C4-2B (cell line): ENCODE measurements around the gene CD274.
A peak's percentile ranks its signal among the peaks of the same experiment; 100 is the strongest.
"Not testable (repeated sequence)": the region's sequence is repeated elsewhere in the genome, so short reads cannot be mapped to it uniquely, and the experiment has no call there.

Source experiments
- H3K27ac ChIP-seq: fragments of 450-650 bp; 2 replicates; pipeline ENCODE4 v1.5.1; 2017
- ZFX ChIP-seq: fragments of 450-650 bp; IDR thresholded peaks from 2 replicates; pipeline ENCODE4 v1.6.1; 2017
- TF ChIP-seq, protein P1 (sequence below): fragments of 450-650 bp; conservative IDR thresholded peaks from 2 replicates; pipeline ENCODE4 v1.5.1; 2017; ENCODE audit warnings: mild to moderate bottlenecking

CD274 gene

DNA sequence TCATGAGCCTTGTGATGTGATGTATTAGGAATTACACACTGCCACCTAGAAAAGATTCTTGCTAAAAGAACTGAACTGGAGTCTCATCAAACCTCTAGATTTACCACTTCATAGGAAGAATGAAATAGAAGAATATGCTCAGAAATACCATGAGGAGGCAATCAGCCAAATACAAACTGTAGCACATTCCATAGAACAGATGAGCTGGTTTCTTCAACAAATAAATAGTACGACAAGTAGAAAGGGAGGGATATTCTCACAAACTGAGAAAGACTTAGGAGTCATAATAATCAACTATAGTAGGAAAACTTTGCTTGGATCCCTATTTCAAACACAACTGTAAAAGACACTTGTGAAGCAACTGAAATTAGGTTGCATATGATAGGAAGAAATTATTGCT, 28.1 kb upstream of the CD274 start:
- no peak overlapping the region for H3K27ac ChIP-seq
- TF ChIP-seq, protein P1, sequence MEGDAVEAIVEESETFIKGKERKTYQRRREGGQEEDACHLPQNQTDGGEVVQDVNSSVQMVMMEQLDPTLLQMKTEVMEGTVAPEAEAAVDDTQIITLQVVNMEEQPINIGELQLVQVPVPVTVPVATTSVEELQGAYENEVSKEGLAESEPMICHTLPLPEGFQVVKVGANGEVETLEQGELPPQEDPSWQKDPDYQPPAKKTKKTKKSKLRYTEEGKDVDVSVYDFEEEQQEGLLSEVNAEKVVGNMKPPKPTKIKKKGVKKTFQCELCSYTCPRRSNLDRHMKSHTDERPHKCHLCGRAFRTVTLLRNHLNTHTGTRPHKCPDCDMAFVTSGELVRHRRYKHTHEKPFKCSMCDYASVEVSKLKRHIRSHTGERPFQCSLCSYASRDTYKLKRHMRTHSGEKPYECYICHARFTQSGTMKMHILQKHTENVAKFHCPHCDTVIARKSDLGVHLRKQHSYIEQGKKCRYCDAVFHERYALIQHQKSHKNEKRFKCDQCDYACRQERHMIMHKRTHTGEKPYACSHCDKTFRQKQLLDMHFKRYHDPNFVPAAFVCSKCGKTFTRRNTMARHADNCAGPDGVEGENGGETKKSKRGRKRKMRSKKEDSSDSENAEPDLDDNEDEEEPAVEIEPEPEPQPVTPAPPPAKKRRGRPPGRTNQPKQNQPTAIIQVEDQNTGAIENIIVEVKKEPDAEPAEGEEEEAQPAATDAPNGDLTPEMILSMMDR, result no peak
- no peak for TF ChIP-seq ZFX

DNA sequence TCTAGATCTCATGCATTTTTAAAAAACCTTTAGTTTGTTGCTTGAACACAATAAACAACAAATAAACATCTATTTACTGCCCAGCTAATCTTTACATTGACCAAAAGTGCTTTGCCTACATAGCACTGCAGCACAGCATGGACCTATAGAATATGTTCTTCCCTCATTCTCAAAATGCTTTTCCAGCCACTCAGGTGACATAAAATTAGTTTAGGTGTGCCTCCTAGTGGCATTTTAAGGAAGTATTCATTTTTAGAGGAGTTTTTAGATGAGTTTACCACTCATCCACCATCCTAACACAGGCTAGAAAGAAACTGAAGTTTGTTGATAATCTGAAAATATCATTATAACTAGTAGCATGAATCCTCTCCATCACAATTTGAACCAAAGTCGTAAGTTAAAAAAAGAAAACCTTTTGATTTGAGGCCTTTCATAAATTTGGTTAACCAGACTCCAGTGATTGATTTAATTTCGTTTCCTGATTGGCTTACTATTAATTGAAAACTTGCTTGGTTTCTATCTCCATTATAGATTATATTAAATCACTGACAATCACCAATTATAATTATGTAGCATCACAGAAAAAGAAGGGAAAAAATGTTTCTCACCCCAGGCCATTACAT, 25.2 kb upstream of the CD274 start:
- TF ChIP-seq, protein P1, result peak; percentile 78
- TF ChIP-seq ZFX, result no peak
- no peak overlapping the region for H3K27ac ChIP-seq

DNA sequence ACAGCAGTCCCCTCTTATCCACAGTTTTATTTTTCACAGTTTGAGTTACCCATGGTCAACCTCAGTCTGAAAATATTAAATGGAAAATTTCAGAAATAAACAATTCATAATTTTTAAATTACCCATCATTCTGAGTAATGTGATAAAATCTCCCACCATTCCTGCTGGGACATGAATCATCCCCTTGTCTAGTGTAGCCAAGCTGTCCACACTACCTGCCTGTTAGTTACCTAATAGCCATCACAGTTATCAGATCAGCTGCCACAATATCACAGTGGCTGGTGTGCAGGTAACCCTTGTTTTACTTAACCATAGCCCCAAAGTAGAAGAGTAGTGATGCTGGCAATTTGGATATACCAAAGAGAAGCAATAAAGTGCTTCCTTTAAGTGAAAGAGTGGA, 23.3 kb upstream of the CD274 start:
- no peak for TF ChIP-seq ZFX
- TF ChIP-seq, protein P1, result no peak
- H3K27ac ChIP-seq, result no peak overlapping the region

DNA sequence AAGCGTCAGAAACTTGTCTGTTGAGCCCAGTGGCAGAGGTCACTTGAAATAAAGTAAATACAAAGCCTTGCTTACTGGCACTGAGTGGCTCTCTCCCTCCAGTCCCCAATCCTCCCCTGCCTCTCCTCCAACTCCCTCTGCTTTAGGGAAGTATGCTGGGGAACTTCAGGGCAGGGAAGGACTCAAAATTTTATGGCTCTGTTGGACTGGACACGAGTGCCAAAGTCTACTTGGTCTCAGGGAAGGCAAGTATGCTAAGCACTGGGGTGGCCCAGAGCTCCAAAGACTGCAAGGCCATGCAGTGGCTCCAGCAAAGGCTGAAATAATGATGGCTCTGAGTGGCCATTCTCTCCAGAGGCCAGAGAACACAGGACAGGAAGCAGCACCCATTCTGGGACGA, 22.2 kb upstream of the CD274 start:
- no peak overlapping the region for H3K27ac ChIP-seq
- TF ChIP-seq, protein P1, result no peak
- no peak for TF ChIP-seq ZFX

DNA sequence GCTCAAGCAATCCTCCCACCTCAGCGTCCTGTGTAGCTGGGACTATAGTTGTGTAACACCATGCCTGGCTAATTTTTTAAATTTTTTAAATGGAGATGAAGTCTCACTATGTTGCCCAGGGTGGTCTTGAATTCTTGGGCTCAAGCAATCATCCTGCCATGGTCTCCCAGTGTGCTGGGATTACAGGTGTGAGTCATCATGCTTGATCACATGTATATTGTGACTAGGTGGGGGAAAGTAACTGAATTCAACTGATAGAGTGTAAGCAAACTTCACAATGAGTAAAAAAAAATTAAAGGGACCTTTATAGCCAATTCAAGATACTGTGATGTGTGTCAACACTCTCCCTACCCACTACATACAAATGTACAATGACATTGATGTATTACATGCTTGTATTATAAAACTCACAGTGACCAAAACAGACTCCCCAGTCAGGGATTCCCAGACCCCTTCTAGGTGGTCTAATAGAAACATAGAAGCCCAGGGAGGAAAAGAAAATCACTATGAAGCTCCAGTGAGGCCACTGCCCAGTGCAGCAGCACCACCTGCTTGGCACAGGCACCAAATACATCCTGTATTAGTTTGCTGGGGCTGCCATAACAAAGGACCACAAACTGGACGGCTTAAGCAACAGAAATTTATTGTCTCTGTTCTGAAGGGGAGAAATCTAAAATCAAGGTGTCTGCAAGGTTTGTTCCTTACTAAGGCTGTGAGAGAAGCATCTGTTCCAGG, 21.4 kb upstream of the CD274 start:
- H3K27ac ChIP-seq, result no peak overlapping the region
- TF ChIP-seq, protein P1, result 0 out of 2 replicates have a peak, but pooled peaks have one; percentile 4
- TF ChIP-seq ZFX, result no peak

DNA sequence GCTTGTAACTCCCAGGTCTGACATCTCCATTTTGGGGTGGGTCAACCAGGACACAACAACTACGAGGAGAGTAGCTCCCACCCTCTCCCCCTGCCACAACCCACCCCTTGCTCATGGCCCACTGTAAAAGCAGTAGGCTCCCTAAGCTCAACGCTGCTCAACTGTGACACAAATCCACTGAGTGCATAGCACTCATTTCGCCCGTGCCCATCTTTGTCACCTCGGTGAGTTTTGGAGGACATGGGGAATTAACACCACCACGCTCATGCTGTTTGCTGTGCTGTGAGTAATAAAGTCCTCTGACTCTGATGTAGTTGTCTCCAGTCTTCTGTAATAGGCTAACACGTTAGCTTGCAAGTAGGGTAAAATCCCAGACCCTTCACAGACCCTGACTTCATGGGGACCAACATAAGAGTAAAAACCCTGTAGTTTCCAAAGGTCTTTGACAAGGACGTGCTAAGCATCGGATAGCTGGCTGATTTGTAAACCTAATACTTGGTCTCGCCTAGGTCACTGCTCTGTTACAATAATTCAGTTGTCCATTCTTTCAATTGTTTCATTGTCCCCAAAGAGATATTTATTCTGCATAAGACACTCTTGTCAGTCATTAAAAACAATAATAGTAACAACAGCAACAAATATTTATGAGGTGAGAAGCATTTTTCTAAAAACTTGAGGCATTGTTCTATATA, 20.3 kb upstream of the CD274 start:
- H3K27ac ChIP-seq, result no peak overlapping the region
- no peak for TF ChIP-seq ZFX

DNA sequence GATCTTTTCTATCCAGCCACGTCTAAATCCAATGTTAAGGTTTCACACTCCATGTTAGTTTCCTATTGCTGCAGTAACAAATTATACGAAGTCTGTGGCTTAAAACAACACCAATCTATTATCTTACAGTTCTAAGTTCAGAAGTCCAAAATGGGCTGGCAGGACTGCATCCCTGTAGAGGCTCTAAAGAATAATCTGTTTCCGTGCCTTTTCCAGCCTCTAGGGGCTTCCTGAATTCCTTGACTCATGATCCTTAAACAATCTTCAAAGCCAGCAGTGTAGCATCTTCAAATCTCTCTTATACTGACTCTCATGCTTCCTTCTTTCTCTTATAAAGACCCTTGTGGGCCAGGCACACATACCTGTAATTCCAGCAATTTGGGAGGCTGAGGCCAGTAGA, 19.4 kb upstream of the CD274 start:
- no peak overlapping the region for H3K27ac ChIP-seq

DNA sequence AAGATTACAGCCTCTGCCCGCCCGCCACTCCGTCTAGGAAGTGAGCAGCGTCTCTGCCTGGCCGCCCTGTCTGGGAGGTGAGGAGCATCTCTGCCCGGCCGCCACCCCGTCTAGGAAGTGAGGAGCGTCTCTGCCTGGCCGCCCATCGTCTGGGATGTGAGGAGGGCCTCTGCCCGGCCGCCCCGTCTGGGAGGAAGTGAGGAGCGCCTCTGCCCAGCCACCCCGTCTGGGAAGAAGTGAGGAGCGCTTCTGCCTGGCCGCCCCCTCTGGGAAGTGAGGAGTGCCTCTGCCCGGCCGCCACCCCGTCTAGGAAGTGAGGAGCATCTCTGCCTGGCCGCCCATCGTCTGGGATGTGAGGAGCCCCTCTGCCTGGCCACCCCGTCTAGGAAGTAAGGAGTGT, 17.5 kb upstream of the CD274 start:
- H3K27ac ChIP-seq, result not testable (repeated sequence)

More for the DNA sequence above, 19.4 kb upstream of the CD274 start:
- TF ChIP-seq, protein P1, result no peak
- TF ChIP-seq ZFX, result no peak

DNA sequence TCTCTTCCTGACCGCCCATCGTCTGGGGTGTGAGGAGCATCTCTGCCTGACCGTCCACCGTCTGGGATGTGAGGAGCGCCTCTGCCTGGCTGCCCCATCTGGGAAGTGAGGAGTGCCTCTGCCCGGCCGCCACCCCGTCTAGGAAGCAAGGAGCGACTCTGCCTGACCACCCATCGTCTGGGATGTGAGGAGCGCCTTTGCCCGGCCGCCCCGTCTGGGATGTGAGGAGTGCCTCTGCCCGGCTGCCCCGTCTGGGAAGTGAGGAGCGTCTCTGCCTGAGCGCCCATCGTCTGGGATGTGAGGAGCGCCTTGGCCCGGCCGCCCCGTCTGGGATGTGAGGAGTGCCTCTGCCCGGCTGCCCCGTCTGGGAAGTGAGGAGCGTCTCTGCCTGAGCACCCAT, 17.0 kb upstream of the CD274 start:
- not testable (repeated sequence) for H3K27ac ChIP-seq

DNA sequence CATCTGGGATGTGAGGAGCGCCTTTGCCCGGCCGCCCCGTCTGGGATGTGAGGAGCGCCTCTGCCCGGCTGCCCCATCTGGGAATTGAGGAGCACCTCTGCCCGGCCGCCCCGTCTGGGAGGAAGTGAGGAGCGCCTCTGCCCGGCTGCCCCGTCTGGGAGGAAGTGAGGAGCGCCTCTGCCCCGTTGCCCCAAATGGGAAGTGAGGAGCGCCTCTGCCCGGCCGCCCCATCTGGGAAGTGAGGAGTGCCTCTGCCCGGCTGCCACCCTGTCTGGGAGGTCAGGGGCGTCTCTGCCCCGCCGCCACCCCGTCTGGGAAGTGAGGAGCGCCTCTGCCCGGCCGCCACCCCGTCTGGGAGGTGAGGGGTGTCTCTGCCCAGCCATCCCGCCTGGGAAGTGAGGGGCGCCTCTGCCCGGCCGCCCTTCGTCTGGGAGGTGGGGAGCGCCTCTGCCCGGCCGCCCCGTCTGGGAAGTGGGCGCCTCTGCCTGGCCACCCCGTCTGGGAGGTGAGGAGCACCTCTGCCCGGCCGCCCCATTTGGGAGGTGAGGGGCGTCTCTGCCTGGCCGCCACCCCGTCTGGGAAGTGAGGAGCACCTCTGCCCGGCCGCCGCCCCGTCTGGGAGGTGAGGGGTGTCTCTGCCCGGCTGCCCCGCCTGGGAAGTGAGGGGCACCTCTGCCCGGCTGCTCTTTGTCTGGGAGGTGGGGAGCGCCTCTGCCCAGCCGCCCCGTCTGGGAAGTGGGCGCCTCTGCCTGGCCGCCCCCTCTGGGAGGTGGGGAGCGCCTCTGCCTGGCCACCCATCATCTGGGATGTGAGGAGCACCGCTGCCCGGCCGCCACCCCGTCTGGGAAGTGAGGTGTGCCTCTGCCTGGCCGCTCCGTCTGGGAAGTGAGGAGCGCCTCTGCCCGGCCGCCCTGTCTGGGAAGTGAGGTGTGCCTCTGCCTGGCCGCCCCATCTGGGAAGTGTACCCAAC, 16.2 kb upstream of the CD274 start:
- H3K27ac ChIP-seq, result not testable (repeated sequence)
